Epithelial cell of esophagus (primary cell): ENCODE measurements around the gene PNMA8A.

ENCODE experiments used
- DNase-seq: peaks from one replicate; pipeline ENCODE4 v3.0.0; 2010; ENCODE audit warnings: low read depth
- H3K4me3 ChIP-seq: 2 replicates; pipeline ENCODE4 v1.5.1; 2011; ENCODE audit warnings: mild to moderate bottlenecking, low read length, control low read depth
- TF ChIP-seq, protein P1 (sequence below): IDR thresholded peaks from 2 replicates; pipeline ENCODE4 v1.5.1; 2011; ENCODE audit warnings: low read depth, mild to moderate bottlenecking, low read length, control low read depth, inconsistent platforms; ENCODE audit not compliant: insufficient read depth; ENCODE audit errors: missing control alignments

Gene PNMA8A

DNA sequence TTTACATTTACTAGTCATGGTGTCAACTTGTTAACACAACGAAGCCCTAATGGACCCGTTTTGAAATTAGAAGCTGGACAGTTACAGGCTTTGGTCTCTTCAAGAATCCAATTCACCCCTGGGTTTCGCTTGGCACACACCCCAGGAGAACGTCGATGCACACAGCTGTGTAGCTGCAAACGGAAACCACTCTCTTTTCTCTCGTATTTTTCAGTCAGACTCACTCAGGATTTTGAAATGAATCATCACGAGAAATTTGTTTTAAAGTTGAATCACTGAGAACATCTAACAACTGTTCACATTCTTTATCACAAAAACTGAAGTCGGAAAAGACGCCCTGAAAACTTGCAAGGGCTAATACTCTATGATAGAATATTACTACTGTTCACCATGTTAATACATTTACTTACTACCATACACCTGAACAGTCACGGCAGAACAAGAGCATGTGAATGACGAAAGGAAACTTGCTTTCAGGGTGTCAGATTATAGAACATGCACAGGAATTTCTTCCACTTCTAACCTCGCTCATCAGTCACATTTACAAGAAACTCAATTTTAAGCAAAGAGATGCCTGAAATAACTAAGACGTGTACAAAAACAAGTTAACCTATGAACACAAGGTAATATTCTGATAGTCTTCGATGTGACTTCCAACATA lies 4.7 kb downstream of the PNMA8A start:
- H3K4me3 ChIP-seq = no peak overlapping the region
- TF ChIP-seq, protein P1, sequence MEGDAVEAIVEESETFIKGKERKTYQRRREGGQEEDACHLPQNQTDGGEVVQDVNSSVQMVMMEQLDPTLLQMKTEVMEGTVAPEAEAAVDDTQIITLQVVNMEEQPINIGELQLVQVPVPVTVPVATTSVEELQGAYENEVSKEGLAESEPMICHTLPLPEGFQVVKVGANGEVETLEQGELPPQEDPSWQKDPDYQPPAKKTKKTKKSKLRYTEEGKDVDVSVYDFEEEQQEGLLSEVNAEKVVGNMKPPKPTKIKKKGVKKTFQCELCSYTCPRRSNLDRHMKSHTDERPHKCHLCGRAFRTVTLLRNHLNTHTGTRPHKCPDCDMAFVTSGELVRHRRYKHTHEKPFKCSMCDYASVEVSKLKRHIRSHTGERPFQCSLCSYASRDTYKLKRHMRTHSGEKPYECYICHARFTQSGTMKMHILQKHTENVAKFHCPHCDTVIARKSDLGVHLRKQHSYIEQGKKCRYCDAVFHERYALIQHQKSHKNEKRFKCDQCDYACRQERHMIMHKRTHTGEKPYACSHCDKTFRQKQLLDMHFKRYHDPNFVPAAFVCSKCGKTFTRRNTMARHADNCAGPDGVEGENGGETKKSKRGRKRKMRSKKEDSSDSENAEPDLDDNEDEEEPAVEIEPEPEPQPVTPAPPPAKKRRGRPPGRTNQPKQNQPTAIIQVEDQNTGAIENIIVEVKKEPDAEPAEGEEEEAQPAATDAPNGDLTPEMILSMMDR = no peak
- peak; percentile 93 for DNase-seq

DNA sequence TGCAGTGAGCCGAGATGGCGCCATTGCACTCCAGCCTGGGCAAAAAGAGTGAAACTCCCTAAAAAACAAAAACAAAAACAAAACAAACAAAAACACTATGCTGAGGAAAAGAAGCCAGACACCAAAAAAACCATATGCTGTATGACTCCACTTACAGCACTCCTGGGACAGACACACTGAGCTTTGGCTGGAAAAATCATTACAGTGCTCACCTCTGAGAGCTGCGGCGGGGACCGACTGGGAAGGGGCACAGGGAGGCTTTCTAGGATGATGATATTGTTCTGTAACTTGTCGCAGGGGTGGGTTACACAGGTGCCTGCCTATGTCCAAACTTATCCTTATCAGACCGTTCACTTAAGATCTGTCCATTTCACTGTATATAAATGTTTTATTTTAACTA lies 7.8 kb downstream of the PNMA8A start:
- DNase-seq = no peak
- H3K4me3 ChIP-seq = no peak overlapping the region
- TF ChIP-seq, protein P1 = no peak

DNA sequence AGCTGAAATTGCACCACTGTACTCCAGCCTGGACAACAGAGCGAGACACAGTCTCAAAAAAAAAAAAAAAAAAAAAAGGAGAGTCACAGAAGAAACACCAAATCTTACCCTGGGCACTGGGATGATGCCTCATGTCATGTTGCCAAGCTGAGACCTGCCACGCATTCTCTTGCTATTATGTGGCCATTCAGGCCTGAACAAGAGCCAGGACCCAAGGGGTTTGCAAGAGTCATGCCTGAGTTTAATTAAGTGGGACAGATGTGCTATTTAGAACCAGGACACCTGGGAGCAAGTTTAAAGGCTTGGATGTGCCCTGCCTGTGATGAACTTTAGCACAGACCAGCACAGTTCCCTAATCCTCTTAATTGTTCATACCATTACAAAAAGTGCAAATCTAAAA lies 9.8 kb downstream of the PNMA8A start:
- TF ChIP-seq, protein P1 = no peak
- H3K4me3 ChIP-seq = no peak overlapping the region
- peak; percentile 99 for DNase-seq

DNA sequence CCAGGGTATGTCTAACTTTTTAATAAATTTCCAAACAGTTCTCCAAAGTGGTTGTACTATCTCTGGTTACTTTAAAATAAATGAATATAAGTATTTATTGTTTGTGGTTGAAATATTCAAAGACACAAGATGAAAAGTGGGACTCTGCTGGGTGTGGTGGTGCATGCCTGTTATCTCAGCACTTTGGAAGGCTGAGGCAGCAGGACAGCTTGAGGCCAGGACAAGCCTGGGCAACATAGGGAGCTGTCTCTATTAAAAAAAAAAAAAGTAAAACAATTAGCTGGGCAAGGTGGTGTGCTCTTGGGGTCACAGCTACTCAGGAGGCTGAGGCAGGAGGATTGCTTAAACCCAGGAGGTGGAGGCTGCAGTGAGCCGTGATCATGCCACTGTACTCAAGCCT lies 10.4 kb downstream of the PNMA8A start:
- no peak overlapping the region for H3K4me3 ChIP-seq
- peak; percentile 92 for DNase-seq
- TF ChIP-seq, protein P1 = no peak

DNA sequence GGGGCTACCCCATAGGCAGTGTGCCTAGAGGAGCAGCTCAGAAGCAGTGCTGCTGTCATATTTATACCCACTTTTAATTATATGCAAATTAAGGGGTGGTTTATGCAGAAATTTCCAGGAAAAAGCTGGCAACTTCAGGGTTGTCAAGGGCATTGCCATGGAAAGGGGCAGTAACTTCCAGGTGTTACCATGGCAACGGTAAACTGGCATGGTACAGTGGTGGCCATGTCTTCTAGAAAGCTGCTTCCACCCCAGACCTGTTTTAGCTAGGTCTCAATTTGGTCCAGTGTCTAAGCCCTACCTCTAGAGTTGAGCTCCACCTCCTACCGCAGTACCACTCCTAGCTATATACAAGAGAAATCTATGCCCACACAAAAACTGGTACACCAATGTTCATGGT lies 11.3 kb downstream of the PNMA8A start:
- no peak overlapping the region for H3K4me3 ChIP-seq
- DNase-seq = no peak
- TF ChIP-seq, protein P1 = no peak

DNA sequence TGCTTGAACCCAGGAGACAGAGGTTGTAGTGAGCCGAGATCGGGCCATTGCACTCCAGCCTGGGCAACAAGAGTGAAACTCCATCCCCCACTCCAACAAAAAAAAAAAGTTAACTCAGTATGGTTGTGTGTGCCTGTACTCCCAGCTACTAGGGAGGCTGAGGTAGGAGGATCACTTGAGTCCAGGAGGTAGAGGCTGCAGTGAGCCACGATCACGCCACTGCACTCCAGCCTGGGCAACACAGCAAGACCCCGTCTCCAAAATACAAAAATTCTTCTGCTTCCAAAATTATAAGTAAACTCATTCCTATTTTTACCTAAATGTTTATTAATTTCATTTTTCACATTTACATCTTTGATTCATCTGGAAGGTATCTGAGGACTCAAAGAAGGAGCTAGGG lies 14.4 kb downstream of the PNMA8A start:
- no peak for DNase-seq
- H3K4me3 ChIP-seq = no peak overlapping the region
- TF ChIP-seq, protein P1 = no peak

- TF ChIP-seq, protein P1 = no peak
- H3K4me3 ChIP-seq = no peak overlapping the region
- DNase-seq = no peak
Observed at GRCh38 chr19:46454244-46454643, 17.1 kb downstream of the PNMA8A start.
